ENCODE data around the gene DNMT3A.
"Not testable (repeated sequence)": the region's sequence is repeated elsewhere in the genome, so short reads cannot be mapped to it uniquely, and the experiment has no call there.

The DNMT3A gene

DNA sequence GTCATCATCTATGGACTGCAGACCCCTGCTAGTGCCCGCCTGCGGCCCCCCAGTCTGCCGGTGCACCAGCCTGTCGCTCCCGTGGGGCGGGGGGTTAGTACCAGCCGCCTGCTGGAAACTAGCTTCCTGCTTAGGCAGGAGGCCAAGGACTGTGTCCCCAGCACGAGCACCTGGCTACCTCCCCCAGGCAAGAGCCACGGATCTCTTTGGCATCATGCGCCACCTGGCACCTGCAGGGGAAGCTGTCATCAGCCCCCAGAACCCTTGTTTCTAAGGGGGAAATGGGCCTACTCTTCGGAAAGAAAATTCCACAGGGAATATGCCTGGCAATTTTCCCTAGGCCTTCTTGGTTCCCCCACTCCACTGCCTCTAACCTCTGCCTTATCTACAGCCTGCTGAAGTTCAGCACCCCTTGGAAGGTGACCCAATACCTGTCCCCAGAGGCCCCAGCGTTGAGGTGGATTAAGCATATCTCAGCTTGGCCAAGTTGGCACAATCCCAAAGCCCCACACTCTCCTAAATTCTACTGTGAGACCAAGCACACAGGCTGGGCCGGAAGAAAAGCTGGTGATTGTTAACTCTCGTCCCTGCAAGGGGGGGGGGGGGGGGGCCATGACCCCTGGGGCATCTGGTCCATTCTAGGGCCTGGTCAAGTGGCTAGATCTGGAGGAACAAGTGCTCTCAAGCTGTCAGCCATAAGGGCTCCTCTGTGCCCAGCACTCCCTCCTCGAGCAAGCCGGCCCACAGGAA lies 111.4 kb downstream of the DNMT3A start:
- DNase-seq: no peak

GRCh38 chr2:25229279-25230197 lies 112.2 kb downstream of the DNMT3A start:
- no peak for DNase-seq

DNA sequence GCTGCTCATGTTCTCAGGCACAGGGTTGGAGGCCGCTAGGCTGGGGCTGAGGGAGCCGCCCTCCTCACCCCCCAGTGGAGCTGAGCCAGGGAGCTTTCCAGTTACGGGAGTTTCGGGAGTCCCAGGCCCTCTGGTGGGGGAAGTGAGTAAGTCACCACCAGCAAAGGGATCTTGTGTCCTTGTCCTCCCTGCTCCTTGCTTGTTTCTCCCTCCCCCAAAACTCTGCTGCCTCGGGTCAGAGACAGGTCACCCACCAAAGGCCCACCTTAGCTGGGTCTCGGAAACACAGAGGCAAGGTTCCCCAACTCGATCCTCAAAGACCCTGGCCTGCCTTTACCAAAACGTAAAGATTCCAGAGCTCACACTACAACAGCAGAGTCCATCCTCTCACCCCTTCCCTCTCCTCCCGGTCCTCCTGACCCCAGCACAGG lies 112.9 kb downstream of the DNMT3A start:
- no peak for DNase-seq

- DNase-seq: no peak
Observed at GRCh38 chr2:25227576-25227975, 114.1 kb downstream of the DNMT3A start.

DNA sequence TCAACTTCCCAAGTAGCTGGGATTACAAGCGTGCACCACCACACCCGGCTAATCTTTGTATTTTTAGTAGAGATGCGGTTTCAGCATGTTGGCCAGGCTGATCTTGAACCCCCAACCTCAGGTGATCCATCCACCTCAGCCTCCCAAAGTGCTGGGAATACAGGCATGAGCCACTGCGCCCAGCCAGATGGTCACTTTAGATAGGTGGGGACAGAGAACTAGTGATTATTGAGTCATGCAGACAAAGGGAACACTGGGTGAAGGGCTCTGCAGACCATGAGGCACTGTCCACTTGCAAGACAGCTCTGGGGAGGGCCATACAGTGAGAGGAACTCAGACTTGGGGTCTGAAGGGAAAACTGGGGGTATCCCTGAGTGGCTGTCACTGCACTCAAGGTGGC lies 114.9 kb downstream of the DNMT3A start:
- no peak for DNase-seq

DNA sequence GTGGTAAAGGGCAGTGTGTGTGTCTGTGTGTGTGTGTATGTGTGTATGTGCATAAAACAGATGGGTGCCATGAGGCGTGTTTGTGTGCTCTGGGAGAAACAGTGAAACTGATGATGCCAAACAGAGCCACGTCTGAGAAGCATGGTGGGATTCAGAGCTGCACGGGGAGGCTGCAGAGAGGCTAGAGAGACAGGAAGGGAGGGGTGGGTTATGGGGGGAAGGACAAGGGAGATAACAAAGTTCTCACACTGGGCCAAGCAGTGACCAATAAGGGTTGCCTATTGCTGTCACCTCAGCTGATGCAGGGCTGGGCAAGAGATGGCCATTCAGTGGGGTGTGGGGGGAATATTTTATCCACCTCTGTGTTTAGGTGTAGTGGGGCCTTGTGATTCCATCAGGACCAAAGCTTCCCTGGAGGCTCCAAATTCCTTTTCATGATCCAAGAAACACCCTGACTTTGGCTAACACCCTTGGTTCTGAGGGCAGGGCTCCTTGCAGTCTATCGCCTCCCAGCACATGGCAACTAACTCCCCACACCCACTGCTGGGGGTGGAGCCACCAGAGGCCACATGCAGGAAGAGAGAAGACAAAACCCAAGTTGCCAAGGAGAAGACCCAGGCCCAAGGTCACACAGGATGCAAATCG lies 119.1 kb downstream of the DNMT3A start:
- DNase-seq: no peak

- DNase-seq: no peak
Observed at GRCh38 chr2:25221579-25221978, 120.1 kb downstream of the DNMT3A start.

DNA sequence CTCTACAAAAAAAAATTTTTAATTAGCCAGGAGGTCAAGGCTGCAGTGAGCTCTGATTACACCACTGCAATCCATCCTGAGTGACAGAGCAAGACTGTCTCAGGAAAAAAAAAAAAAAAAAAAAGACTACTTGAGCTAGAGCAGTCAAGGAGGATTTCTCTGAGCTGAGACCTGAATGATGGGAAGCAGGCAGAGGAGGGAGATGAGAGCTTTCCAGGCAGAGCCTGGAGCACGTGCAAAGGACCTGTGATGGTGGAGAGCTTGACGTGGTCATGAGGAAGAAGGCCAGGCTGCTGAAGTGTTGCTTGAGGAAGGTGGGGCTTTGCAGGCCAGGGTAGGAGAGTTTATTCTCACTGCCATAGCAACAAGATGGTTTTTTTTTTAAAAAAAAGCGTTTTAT lies 121.4 kb downstream of the DNMT3A start:
- DNase-seq: no peak

- DNase-seq: no peak
Observed at GRCh38 chr2:25219621-25220020, 122.1 kb downstream of the DNMT3A start.

GRCh38 chr2:25218100-25218499 lies 123.6 kb downstream of the DNMT3A start:
- DNase-seq: no peak

DNA sequence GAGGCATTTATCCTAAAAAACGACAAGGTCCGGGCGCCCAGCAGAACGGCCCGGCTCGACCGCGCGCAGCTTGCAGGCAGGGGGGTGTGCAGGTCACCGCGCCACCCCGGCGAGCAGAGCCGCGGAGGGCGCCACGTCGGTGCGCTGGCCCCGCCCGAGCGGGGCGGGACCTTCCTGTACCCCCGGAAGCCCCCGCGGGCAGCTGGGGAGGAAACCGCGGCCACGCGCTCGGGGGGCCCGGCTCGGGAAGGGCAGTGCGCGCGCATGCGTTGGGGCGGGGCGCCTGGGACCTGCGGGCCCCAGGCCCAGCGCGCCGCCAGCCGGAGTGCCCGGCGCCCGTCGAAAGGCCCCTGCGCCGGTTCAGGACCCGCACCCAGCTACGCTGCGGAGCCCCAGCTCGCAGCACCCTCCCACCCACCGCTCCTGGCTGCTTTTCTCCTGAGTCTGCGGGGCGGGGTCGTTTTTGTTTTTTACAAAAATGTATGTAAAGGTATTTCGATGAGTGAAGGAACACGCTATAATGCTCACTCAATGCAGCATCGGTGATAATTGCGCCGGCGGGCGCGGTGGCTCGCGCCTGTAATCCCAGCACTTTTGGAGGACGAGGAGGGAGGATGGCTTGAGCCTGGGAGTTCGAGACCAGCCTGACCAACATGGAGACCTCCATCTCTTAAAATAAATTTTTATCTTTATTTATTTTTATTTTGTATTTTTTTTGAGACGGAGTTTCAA lies 125.6 kb downstream of the DNMT3A start:
- no peak for DNase-seq

- no peak for DNase-seq
Observed at GRCh38 chr2:25215232-25215631, 126.5 kb downstream of the DNMT3A start.

GRCh38 chr2:25213229-25213628 lies 128.5 kb downstream of the DNMT3A start:
- no peak for DNase-seq

DNA sequence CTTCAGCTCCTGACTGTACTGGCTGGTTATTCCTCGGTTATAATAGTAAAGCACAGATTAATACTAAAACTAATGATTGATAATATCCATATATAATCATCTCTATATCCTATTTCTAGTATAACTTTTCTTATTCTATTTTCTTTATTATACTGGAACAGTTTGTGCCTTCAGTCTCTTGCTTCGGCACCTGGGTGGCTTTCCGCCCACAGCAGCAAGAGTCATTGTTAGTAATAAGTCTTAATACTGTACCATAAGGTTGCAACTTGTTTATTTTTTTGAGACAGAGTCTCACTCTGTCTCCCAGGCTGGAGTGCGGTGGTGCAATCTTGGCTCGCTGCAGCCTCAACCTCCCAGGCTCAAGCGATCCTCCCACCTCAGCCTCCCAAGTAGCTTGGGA lies 130.8 kb downstream of the DNMT3A start:
- not testable (repeated sequence) for DNase-seq

DNA sequence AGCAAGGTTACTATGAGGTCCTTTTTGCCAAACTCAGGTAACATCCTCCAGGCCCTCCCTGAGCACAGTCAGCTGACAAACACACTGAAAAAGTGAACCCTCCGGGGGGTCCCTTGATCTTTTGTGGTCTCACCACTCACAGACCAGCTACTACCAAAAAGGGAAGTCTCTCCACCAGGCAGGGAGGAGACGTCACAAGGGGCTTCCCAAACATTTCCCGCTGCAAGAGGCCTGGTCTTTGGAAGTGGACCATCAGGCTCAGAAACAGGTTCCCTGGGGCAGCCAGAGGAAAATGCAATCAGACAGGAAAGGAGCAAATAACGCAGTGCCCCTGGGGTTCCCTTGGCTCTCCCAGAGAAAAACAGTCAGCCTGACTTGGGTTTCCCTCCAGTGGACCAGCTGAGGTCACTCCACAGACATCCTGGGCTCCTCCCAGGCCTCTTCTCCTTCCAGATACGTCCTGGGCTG lies 134.6 kb downstream of the DNMT3A start:
- DNase-seq: no peak

DNA sequence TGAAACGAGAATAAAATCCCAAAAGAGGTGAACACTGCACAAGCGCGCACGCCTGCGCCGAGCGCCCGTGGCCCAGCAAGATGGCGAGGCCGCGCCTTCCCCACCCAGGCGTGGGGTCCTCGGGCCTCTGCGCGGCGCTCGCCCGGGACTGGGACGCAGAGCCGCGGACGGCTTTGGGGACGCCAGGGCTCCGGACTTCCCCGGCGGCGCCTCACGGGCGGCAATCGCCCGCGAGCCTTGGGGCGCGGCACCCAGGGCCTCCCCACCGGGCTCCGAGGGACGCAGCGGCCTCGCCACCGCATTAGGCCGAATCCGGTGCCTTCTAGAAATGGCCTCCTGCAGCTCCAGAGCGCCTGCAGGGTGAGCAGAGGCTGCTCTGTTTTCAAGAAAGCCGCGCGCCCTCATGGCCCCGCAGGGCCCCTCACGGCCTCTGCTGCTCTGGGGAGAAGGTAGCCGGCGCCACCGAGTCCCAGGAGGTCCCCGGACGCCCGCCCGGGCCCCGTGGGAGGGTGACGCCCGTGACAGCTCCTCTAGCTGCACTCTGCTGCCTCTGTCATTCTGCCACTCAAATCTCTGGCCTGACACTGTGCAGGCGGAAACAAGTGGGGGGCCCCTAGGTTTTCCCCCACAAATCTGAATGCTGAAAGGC lies 137.4 kb downstream of the DNMT3A start:
- DNase-seq: no peak

DNA sequence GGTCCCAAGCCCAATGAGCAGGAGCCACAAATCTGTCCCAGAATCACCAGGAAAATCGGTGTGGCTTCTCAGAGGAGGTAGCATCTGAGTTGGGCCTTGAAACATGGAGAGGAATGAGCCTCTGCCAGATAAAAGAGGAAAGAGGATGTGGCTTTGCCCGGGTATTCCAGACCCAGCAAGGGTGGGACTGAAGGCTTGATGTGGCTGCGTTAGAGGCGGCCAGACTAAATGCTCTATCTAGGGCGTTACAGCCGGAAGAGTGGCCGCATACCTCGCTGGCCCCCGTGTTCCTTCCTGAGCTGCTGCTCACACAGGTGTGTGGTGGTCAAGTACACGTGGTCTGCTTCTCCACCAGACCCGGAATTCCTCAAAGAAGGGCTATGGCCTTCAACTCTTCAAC lies 139.4 kb downstream of the DNMT3A start:
- DNase-seq: no peak

DNA sequence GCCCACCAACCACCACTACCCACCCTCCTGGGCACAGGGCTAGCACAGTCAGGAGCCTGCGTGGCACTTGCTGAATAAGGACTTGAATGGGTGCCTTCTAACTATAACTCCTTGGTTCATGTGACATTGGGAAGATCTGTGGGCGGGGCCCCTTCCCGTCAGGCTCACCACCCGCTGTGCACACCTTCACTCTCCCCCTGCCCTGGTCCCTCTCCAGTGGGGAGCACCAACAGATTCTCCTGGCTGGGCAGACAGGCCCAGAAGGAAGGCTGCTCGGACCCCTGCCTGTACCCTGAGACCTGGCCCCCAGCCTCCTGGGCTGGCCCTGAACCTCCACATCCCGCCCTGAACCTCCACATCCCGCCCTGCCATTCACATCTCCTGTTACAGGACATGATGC lies 139.9 kb downstream of the DNMT3A start:
- DNase-seq: no peak

GRCh38 chr2:25201265-25201664 lies 140.5 kb downstream of the DNMT3A start:
- DNase-seq: no peak

GRCh38 chr2:25198576-25198975 lies 143.1 kb downstream of the DNMT3A start:
- no peak for DNase-seq

DNA sequence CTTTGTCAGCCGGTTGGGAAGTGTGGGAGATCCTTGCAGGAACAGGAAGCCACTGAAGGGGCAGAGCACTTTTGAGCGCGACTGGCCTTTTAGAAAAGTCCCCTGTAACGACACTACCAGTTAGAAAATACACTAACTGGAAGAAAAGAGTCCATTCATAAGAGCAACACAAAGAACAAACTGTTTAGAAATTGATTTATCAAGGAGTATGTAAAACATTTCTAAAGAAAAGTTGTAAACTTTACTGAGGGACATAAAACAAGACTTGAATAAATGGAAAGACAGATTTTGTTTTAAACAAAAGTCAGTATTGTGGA lies 143.6 kb downstream of the DNMT3A start:
- no peak for DNase-seq
